Measurements from ENCODE around the gene VWA8.
"Not testable (repeated sequence)": the region's sequence is repeated elsewhere in the genome, so short reads cannot be mapped to it uniquely, and the experiment has no call there.

The VWA8 gene

DNA sequence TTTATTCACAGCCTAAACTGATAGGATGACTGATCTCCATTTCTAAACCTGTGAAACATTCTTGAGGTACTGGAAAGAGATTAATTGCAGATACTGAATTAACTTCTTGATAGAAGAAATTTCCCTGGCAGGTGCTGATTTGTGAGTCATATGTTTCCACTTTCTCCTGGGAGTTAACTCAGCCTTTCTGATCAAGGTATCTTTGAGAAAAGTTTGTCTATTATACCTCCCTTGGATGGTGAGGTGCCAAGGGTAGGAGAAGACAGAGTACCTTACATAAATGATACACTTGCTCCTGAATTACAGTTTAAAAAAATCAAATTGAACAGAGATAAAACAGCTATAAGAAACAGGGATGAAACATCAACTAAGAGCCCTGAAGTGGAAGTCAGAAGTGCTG is 380.6 kb downstream of the VWA8 start:
- no peak overlapping the region for H3K9ac ChIP-seq (ENCODE audit: low read depth, low read length)
- no peak overlapping the region for H3K4me3 ChIP-seq (ENCODE audit: low read length)

DNA sequence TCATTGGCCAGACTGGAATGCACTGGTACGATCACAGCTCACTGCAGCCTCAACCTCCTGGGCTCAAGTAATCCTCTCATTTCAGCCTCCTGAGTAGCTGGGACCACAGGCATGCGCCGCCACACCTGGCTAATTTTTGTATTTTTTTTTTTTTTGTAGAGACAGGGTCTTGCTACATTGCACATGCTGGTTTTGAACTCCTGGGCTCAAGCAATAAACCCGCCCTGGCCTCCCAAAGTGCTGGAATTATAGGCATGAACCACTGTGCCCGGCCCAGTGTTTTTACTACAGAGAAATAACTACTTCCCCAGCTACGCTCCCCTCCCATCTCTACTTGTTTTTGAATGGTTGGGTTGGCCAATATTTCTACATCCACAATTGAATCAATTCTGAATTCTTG is 381.0 kb downstream of the VWA8 start:
- Histone ChIP-seq H3K9ac (ENCODE audit: low read depth, low read length) (no peak overlapping the region), H3K9me3 (ENCODE audit: insufficient read depth, low read depth, low read length) (no peaks in the 10 kb centered on the region), H3K27ac (ENCODE audit: low read depth, low read length) (no peak overlapping the region), H3K4me3 (ENCODE audit: low read length) (no peak overlapping the region), H3K4me1 (ENCODE audit: insufficient read depth, low read length) (no peaks in the 10 kb centered on the region), H3K36me3 (ENCODE audit: insufficient read depth, low read length) (peaks cover 3% of the 10 kb centered on the region; the same call in 1 of the 2 replicates), H3K27me3 (ENCODE audit: insufficient read depth, low read length) (no peaks in the 10 kb centered on the region)
- 90% methylated on average over 6 of the region's 6 CpGs for WGBS

More for the DNA sequence above, 380.6 kb downstream of the VWA8 start:
- H3K36me3 ChIP-seq (ENCODE audit: insufficient read depth, low read length), result no peaks in the 10 kb centered on the region
- H3K27me3 ChIP-seq (ENCODE audit: insufficient read depth, low read length), result no peaks in the 10 kb centered on the region
- no peaks in the 10 kb centered on the region for H3K4me1 ChIP-seq (ENCODE audit: insufficient read depth, low read length)
- no peak overlapping the region for H3K27ac ChIP-seq (ENCODE audit: low read depth, low read length)
- H3K9me3 ChIP-seq (ENCODE audit: insufficient read depth, low read depth, low read length), result no peaks in the 10 kb centered on the region

DNA sequence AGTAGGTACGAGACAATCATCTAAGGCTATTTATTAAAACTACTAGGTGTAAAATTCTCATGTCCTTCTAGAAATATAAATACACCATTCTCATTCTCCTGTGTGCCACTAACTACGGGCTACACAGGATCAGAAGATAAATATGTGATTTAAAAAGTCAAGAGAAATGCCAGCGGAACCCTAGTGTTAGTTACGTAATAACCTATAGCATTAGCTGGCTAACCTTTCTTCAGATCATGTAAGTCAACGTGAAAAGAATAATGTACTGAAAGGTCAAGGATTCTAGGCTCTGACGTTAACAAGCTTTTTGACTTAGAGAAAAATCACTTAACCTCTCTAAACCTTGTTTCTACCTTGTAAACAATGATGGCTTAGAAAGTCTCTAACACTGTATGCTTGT is 381.7 kb downstream of the VWA8 start:
- Histone ChIP-seq H3K9me3 (ENCODE audit: insufficient read depth, low read depth, low read length) (no peaks in the 10 kb centered on the region), H3K4me3 (ENCODE audit: low read length) (no peak overlapping the region), H3K27me3 (ENCODE audit: insufficient read depth, low read length) (no peaks in the 10 kb centered on the region), H3K9ac (ENCODE audit: low read depth, low read length) (no peak overlapping the region), H3K27ac (ENCODE audit: low read depth, low read length) (no peak overlapping the region), H3K36me3 (ENCODE audit: insufficient read depth, low read length) (peaks cover 7% of the 10 kb centered on the region; the same call in 1 of the 2 replicates), H3K4me1 (ENCODE audit: insufficient read depth, low read length) (no peaks in the 10 kb centered on the region)
- 89% methylated on average over 5 of the region's 6 CpGs for WGBS

DNA sequence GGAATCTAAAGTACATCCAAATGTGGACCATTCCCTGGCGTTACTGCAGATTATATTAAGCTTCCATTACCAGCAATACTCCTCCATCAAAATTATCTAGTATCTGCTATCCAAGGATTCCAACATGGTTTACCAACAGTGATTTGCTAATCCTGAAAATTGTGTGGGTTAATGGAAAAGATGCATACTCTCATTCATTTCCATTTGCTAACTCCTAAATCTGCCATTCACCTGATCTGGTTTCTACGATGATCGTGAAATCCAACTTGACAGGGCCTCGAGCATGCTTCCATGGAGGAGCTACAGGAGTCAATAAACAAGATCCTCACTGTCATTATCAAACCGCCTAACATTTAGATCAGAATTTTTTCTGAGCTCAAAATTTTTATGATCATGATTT is 382.5 kb downstream of the VWA8 start:
- H3K9me3 ChIP-seq (ENCODE audit: insufficient read depth, low read depth, low read length), result no peaks in the 10 kb centered on the region
- no peak overlapping the region for H3K9ac ChIP-seq (ENCODE audit: low read depth, low read length)
- 95% methylated on average over 5 of the region's 5 CpGs for WGBS
- no peaks in the 10 kb centered on the region for H3K27me3 ChIP-seq (ENCODE audit: insufficient read depth, low read length)
- no peak overlapping the region for H3K27ac ChIP-seq (ENCODE audit: low read depth, low read length)
- no peaks in the 10 kb centered on the region for H3K4me1 ChIP-seq (ENCODE audit: insufficient read depth, low read length)
- peaks cover 7% of the 10 kb centered on the region; the same call in 1 of the 2 replicates for H3K36me3 ChIP-seq (ENCODE audit: insufficient read depth, low read length)
- no peak overlapping the region for H3K4me3 ChIP-seq (ENCODE audit: low read length)

DNA sequence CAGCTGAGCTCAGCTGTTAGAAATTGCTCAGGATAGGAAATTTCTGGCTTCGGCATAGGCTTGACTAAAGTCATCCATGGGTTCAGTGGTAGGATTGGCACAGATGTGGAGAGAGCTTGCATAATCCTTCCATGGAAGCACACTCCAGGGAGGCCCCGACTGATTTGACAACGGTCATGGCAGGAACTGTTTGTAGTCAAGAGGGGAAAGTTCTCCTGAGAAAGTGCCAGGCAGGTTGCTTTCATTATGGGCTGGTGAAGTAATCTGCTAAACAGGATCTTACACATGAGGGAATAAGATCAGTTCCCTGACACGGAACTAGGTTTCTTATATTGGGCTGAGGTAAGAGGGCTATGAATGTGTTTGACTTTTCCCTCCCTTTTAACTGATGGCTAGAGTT is 383.5 kb downstream of the VWA8 start:
- H3K9me3 ChIP-seq (ENCODE audit: insufficient read depth, low read depth, low read length), result no peaks in the 10 kb centered on the region
- H3K27ac ChIP-seq (ENCODE audit: low read depth, low read length), result no peak overlapping the region
- H3K4me3 ChIP-seq (ENCODE audit: low read length), result no peak overlapping the region
- H3K4me1 ChIP-seq (ENCODE audit: insufficient read depth, low read length), result no peaks in the 10 kb centered on the region
- no peak overlapping the region for H3K9ac ChIP-seq (ENCODE audit: low read depth, low read length)
- no peaks in the 10 kb centered on the region for H3K27me3 ChIP-seq (ENCODE audit: insufficient read depth, low read length)
- H3K36me3 ChIP-seq (ENCODE audit: insufficient read depth, low read length), result peaks cover 7% of the 10 kb centered on the region; the same call in 1 of the 2 replicates
- WGBS, result 82% methylated on average over 4 of the region's 4 CpGs

DNA sequence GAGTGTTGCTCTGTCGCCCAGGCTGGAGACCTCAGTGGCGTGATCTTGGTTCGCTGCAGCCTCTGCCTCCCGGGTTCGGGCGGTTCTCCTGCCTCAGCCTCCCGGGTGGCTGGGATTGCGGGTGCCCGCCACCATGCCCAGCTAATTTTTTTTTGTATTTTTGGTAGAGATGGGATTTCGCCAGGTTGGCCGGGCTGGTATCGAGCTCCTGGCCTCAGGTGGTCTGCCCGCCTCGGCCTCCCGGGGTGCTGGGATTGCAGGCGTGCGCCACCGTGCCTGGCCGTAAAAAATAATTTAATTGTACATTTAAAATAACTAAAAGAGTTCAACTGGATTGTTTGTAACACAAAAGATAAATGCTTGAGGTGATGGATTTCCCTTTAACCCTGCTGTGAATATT is 387.3 kb downstream of the VWA8 start:
- not testable (repeated sequence) for H3K9me3 ChIP-seq (ENCODE audit: insufficient read depth, low read depth, low read length); H3K9ac ChIP-seq (ENCODE audit: low read depth, low read length); H3K27me3 ChIP-seq (ENCODE audit: insufficient read depth, low read length); H3K4me1 ChIP-seq (ENCODE audit: insufficient read depth, low read length); H3K27ac ChIP-seq (ENCODE audit: low read depth, low read length); H3K4me3 ChIP-seq (ENCODE audit: low read length)
- WGBS, result 96% methylated on average over 15 of the region's 19 CpGs
- peaks cover 21% of the 10 kb centered on the region for H3K36me3 ChIP-seq (ENCODE audit: insufficient read depth, low read length)

DNA sequence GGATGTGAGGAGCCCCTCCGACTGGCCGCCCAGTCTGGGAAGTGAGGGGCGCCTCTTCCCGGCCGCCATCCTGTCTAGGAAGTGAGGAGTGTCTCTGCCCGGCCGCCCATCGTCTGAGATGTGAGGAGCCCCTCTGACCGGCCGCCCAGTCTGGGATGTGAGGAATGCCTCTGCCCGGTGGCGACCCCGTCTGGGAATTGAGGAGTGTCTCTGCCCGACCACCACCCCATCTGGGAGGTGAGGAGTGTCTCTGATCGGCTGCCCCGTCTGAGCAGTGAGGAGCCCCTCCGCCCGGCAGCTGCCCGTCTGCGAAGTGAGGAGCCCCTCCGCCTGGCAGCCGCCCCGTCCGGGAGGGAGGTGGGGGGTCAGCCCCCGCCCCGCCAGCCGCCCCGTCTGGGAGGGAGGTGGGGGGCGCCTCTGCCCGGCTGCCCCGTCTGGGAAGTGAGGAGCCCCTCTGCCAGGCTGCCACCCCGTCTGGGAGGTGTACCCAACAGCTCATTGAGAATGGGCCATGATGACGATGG is 389.0 kb downstream of the VWA8 start:
- 97% methylated on average over 33 of the region's 33 CpGs for WGBS
- H3K9me3 ChIP-seq (ENCODE audit: insufficient read depth, low read depth, low read length); H3K9ac ChIP-seq (ENCODE audit: low read depth, low read length): not testable (repeated sequence)

DNA sequence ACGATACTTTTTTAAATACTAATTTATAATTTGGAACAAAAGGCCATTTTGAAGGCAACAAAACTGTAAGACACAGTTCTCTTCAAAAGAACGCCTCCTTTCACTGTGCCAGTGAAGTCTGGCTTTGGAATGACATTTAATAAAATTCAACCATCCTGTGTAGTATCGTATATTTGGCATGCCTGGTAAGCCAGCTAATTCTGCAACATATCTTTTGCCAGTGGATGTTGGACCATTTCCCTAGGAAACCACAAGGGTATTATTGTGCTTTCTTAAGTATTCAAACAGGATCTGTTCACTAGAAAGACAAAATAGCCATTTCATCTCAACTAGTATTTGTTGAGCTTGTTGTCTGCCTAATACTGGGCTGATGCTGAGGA is 391.9 kb downstream of the VWA8 start:
- Histone ChIP-seq H3K9me3 (ENCODE audit: insufficient read depth, low read depth, low read length) (0 out of 2 replicates have a peak, but pooled peaks cover 4% of the 10 kb centered on the region), H3K4me1 (ENCODE audit: insufficient read depth, low read length) (peaks cover 9% of the 10 kb centered on the region; the same call in 1 of the 2 replicates), H3K27me3 (ENCODE audit: insufficient read depth, low read length) (no peaks in the 10 kb centered on the region), H3K27ac (ENCODE audit: low read depth, low read length) (no peak overlapping the region), H3K36me3 (ENCODE audit: insufficient read depth, low read length) (peaks cover 19% of the 10 kb centered on the region; the same call in 1 of the 2 replicates), H3K9ac (ENCODE audit: low read depth, low read length) (no peak overlapping the region), H3K4me3 (ENCODE audit: low read length) (no peak overlapping the region)
- WGBS, result 98% methylated on average over 2 of the region's 3 CpGs

More for the DNA sequence above, 389.0 kb downstream of the VWA8 start:
- H3K27ac ChIP-seq (ENCODE audit: low read depth, low read length); H3K27me3 ChIP-seq (ENCODE audit: insufficient read depth, low read length); H3K4me3 ChIP-seq (ENCODE audit: low read length); H3K4me1 ChIP-seq (ENCODE audit: insufficient read depth, low read length): not testable (repeated sequence)
- peaks cover 24% of the 10 kb centered on the region for H3K36me3 ChIP-seq (ENCODE audit: insufficient read depth, low read length)

DNA sequence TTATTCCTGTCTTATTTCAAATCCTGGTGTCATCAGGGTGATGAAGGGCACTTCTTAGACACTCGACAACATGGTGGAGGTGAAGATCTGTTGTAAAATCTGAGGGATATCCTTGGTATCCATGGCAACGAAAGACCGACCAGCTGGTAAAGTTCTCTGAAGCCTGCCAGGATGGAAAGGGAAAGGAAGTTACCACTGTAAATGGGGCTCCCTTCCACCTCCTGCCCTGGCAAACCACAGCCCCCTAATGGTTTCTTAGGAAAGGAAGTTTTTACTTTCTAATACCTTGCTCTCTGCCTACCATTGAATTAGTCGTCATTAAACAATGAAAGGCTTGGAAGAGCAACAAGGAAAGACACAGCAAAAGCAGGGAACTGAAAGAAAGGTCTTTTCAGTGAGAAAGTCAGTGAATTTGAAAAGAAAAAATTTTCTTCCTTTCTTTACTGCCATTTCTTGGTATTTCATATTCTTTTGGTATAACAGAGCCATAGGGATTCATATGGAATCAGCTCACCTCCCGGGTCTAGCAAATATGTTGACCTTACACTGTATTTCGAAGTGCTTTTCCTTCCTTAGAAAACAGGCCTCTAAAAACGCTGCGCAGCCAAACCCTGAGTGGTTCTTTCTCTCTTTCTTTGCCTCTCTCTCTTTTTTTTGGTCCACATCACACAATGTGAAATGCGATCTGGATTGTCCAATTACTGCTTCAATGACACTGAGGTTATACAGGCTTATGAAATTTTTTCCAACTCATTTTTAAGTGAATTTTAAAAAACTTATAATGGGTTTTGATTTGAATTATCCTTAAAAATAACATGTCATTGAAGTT is 392.6 kb downstream of the VWA8 start:
- Histone ChIP-seq H3K36me3 (ENCODE audit: insufficient read depth, low read length) (peaks cover 19% of the 10 kb centered on the region; the same call in 1 of the 2 replicates), H3K27me3 (ENCODE audit: insufficient read depth, low read length) (no peaks in the 10 kb centered on the region), H3K9ac (ENCODE audit: low read depth, low read length) (no peak overlapping the region), H3K4me3 (ENCODE audit: low read length) (no peak overlapping the region), H3K27ac (ENCODE audit: low read depth, low read length) (no peak overlapping the region), H3K4me1 (ENCODE audit: insufficient read depth, low read length) (peaks cover 9% of the 10 kb centered on the region; the same call in 1 of the 2 replicates), H3K9me3 (ENCODE audit: insufficient read depth, low read depth, low read length) (0 out of 2 replicates have a peak, but pooled peaks cover 4% of the 10 kb centered on the region)
- 96% methylated on average over 9 of the region's 9 CpGs for WGBS

DNA sequence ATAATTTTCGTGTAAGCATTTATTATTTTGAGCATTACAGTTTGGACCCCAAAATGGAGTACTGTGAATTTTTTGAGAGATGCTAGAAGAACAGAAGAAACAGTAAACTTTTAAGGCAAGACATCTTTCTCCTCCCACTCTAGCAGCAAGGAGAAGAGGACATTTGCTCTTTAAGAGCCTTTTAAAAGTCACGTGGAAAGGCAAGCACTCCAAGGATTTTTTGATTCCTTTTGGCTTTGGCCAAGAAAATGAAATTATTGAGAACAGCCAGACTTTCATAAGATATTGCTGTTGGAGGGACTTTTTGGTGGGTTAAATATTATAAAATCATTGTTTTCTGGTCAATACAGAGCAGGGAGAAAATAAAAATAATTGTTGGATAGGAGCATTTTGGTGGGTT is 393.5 kb downstream of the VWA8 start:
- peaks cover 9% of the 10 kb centered on the region; the same call in 1 of the 2 replicates for H3K4me1 ChIP-seq (ENCODE audit: insufficient read depth, low read length)
- H3K27ac ChIP-seq (ENCODE audit: low read depth, low read length), result no peak overlapping the region
- 0 out of 2 replicates have a peak, but pooled peaks cover 4% of the 10 kb centered on the region for H3K9me3 ChIP-seq (ENCODE audit: insufficient read depth, low read depth, low read length)
- no peaks in the 10 kb centered on the region for H3K27me3 ChIP-seq (ENCODE audit: insufficient read depth, low read length)
- H3K4me3 ChIP-seq (ENCODE audit: low read length), result no peak overlapping the region
- WGBS, result 84% methylated on average over 1 of the region's 2 CpGs
- H3K36me3 ChIP-seq (ENCODE audit: insufficient read depth, low read length), result peaks cover 19% of the 10 kb centered on the region; the same call in 1 of the 2 replicates
- no peak overlapping the region for H3K9ac ChIP-seq (ENCODE audit: low read depth, low read length)

DNA sequence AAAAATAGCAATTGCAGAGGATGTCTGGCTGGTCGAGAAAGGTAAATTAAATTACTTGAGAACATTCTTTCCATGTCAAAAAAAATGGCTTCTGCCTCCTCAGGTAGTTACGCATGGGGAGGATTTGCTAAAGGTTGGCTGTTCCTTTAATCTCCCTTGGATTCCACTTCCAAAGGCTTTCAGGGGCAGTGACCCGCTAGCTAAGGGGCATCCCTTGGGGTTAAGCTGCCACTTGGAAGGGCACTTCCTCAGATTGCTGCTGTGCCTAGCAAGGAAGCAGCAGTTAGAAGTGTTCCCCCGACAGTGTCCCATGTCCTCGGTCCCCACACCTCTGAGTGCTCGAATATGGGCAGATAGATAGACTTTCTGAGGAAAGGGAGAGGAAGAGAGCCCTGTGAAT is 395.1 kb downstream of the VWA8 start:
- Histone ChIP-seq H3K9me3 (ENCODE audit: insufficient read depth, low read depth, low read length) (0 out of 2 replicates have a peak, but pooled peaks cover 2% of the 10 kb centered on the region), H3K27me3 (ENCODE audit: insufficient read depth, low read length) (no peaks in the 10 kb centered on the region), H3K4me3 (ENCODE audit: low read length) (no peak overlapping the region), H3K36me3 (ENCODE audit: insufficient read depth, low read length) (peaks cover 17% of the 10 kb centered on the region; the same call in 1 of the 2 replicates), H3K4me1 (ENCODE audit: insufficient read depth, low read length) (peaks cover 9% of the 10 kb centered on the region; the same call in 1 of the 2 replicates), H3K9ac (ENCODE audit: low read depth, low read length) (no peak overlapping the region), H3K27ac (ENCODE audit: low read depth, low read length) (no peak overlapping the region)
- WGBS, result 90% methylated on average over 6 of the region's 6 CpGs
